ENCODE results near the gene RET.

The RET gene

DNA sequence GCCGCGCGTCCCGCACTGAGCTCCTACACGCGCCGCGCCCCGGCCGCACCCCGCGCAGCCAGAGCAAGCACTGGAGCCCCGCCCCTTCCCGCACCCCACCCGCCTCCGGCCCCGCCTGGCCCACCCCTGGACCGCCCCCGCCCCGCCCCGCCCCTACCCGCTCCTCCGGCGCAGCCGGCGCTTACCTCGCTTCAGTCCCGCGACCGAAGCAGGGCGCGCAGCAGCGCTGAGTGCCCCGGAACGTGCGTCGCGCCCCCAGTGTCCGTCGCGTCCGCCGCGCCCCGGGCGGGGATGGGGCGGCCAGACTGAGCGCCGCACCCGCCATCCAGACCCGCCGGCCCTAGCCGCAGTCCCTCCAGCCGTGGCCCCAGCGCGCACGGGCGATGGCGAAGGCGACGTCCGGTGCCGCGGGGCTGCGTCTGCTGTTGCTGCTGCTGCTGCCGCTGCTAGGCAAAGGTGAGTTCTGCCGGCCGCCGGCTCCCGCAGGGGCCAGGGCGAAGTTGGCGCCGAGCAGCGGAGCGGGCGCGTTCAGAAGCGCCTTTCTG is at the start of gene RET:
TSS of gene RET (plus strand) at position 194 of the 545 bp plus-strand sequence. CDS start at position 384, 190 bp downstream.
- no peak within 1 kb of the TSS for H3K27ac ChIP-seq (ENCODE audit: low read depth, low read length)
- H3K9ac ChIP-seq (ENCODE audit: low read length), result no peak within 1 kb of the TSS
- peak within 1 kb of the TSS; percentile 57 for H3K4me3 ChIP-seq (ENCODE audit: low read length)
- H3K27me3 ChIP-seq (ENCODE audit: control insufficient read depth, insufficient read depth, low read length), result peaks cover 25% of the 10 kb centered on the region
- no peaks in the 10 kb centered on the region for H3K4me1 ChIP-seq (ENCODE audit: control insufficient read depth, insufficient read depth, low read length)
- H3K36me3 ChIP-seq (ENCODE audit: control insufficient read depth, insufficient read depth, low read length), result no peaks in the 10 kb centered on the region

DNA sequence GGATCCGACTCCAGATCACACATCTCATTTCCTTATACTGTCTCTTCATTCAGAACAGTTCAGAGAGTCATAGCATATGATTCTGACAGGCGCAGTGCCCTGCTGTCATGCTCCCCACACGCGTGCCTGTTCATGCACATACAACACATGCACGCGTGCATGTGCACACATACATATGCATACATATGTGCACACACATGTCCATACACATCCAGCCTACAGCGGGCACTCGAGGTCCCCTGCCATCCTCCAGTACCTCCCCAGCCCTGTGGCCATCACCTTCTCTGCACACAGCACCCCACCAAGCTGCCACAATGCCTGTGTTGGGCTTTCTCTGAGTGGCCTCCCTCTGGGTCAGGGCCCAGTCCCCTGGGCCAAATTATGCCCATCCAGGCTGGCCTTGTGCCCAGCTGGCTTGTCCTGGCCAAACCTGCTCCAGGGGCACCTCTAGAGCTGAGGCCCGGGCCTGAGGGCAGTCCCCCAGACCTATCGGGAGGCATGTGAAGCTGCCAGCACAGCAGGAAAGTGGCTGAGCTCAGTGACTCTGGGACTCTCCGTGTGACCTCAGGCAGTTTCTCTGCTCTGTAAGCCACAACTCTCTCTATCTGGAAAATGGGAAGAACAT is 49.4 kb upstream of the RET start:
- Histone ChIP-seq H3K27ac (ENCODE audit: low read depth, low read length) (no peak overlapping the region), H3K36me3 (ENCODE audit: control insufficient read depth, insufficient read depth, low read length) (no peaks in the 10 kb centered on the region), H3K4me3 (ENCODE audit: low read length) (no peak overlapping the region), H3K9ac (ENCODE audit: low read length) (no peak overlapping the region), H3K4me1 (ENCODE audit: control insufficient read depth, insufficient read depth, low read length) (no peaks in the 10 kb centered on the region), H3K27me3 (ENCODE audit: control insufficient read depth, insufficient read depth, low read length) (no peaks in the 10 kb centered on the region)

DNA sequence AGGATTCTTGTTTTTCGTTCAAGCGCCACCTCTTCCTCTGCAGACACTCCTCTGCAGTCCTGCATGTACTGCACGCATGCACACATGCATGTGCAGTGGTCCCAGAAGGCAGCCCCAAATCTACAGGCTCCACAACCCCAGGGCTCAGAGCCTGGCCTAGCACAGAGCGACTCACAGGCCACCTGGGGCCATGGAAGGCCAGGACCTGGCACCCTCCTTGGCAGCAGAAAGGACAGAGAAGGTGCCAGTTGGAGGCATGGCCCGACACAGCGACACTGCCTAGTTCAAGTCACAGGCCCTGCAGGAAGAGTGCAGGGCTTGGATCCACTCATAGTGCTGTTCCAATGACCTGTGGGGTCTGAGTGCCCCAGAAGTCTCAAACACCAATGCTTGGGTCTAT is 48.7 kb upstream of the RET start:
- Histone ChIP-seq H3K36me3 (ENCODE audit: control insufficient read depth, insufficient read depth, low read length) (no peaks in the 10 kb centered on the region), H3K27ac (ENCODE audit: low read depth, low read length) (no peak overlapping the region), H3K9ac (ENCODE audit: low read length) (no peak overlapping the region), H3K27me3 (ENCODE audit: control insufficient read depth, insufficient read depth, low read length) (no peaks in the 10 kb centered on the region), H3K4me3 (ENCODE audit: low read length) (no peak overlapping the region), H3K4me1 (ENCODE audit: control insufficient read depth, insufficient read depth, low read length) (no peaks in the 10 kb centered on the region)

DNA sequence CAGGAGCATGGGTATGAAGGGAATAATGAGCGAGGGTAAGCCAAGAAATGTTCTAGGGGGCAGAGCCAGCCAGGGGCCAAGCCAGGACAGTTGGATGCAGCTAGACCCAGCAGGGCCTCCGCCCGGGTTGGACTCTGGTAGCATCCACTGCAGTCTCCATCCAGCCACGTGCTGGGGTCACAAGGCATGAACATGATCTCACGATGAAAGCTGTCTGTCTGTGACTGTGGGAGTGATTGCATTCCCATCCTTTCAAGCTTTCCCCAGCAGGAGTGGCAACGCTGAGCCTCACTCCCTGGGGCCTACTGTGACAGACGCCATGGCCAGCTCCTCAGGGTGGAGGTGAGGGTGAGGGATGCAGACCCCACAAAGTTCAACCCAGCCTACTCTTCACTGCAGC is 47.8 kb upstream of the RET start:
- Histone ChIP-seq H3K27ac (ENCODE audit: low read depth, low read length) (no peak overlapping the region), H3K9ac (ENCODE audit: low read length) (no peak overlapping the region), H3K4me1 (ENCODE audit: control insufficient read depth, insufficient read depth, low read length) (no peaks in the 10 kb centered on the region), H3K4me3 (ENCODE audit: low read length) (no peak overlapping the region), H3K36me3 (ENCODE audit: control insufficient read depth, insufficient read depth, low read length) (no peaks in the 10 kb centered on the region), H3K27me3 (ENCODE audit: control insufficient read depth, insufficient read depth, low read length) (no peaks in the 10 kb centered on the region)

DNA sequence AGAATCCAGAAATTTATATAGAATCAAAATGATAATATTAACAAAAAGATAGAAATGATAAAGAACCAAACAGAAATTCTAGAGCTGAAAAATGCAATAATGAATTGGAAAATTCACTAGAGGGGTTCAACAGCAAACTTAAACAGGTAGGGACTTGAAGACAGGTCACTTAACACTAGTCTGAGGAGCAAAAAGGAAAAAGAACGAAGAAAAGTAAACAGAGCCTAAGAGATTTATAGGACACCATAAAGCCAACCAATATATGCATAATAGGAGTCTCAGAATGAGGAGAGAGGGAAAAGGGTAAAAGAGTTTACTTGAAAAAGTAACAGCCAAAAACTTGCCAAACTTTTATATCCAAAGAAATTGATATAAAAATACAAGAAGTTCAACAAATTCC is 44.3 kb upstream of the RET start:
- H3K27me3 ChIP-seq (ENCODE audit: control insufficient read depth, insufficient read depth, low read length), result no peaks in the 10 kb centered on the region
- H3K27ac ChIP-seq (ENCODE audit: low read depth, low read length), result no peak overlapping the region
- no peak overlapping the region for H3K9ac ChIP-seq (ENCODE audit: low read length)
- no peaks in the 10 kb centered on the region for H3K36me3 ChIP-seq (ENCODE audit: control insufficient read depth, insufficient read depth, low read length)
- H3K4me3 ChIP-seq (ENCODE audit: low read length), result no peak overlapping the region
- no peaks in the 10 kb centered on the region for H3K4me1 ChIP-seq (ENCODE audit: control insufficient read depth, insufficient read depth, low read length)

DNA sequence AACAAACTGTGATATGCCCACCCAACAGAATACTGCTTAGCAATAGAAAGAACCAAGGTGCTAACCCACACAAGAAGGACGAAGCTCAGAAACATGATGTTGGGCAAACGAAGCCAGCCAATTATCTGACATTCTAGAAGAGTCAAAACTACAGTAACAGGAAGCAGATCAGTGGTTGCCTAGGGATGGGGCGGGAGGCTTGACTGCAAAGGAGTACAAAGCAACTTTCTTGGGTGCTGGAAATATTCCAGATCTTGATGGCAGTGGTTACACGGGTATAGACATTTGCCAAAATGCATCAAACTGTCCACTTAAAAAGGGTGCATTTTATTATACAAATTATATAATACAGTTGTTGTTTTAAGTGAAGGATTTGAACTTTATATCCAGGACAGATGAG is 41.1 kb upstream of the RET start:
- H3K27me3 ChIP-seq (ENCODE audit: control insufficient read depth, insufficient read depth, low read length), result no peaks in the 10 kb centered on the region

DNA sequence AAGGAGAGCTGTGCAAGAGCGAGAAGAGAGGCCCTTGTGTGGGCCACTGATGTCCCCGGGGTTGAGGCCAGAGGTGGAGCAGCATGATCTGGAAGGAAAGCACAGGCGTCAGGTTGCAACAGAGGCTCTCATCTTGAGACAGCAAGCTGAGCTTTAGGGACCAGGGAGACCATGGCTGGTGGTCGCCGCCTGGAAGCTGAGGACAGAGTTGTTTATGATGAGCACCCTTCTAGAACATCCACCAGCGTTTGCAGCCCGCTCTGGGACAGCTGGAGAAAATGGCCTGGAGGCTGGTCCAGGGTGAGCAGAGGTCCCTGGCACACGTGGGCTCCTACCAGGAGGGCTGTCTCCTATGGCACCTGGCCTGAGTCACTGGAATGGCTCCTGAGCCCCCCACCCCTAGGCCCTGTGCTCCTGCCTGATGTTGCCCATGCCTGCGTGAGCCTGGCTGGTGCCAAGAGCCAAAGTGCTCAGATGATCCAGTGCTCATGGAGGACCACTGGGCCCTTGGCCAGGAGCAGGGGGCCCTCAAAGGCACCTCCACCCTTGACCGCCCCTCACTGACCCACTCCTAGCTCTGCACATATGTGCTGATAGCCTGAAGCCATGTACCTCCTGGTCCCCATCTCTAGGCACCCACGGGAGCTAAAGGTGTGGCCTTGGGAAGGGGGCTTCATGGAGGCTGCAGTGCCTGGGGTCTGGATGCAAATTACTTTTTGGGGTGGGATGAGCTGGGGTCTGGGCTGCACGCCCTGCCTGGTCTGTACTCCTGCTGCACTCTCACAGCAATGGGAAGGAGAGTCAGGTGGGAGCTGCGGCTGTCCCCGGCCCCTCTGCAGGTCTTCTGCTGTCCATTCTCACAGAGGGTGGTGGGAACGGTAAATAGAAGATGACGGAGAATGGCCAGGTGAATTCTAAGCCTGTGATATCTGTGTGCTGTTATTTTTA is 40.1 kb upstream of the RET start:
- Histone ChIP-seq H3K4me1 (ENCODE audit: control insufficient read depth, insufficient read depth, low read length) (no peaks in the 10 kb centered on the region), H3K36me3 (ENCODE audit: control insufficient read depth, insufficient read depth, low read length) (no peaks in the 10 kb centered on the region), H3K27ac (ENCODE audit: low read depth, low read length) (no peak overlapping the region), H3K27me3 (ENCODE audit: control insufficient read depth, insufficient read depth, low read length) (no peaks in the 10 kb centered on the region), H3K4me3 (ENCODE audit: low read length) (no peak overlapping the region), H3K9ac (ENCODE audit: low read length) (no peak overlapping the region)

More for the DNA sequence above, 41.1 kb upstream of the RET start:
- Histone ChIP-seq H3K27ac (ENCODE audit: low read depth, low read length) (no peak overlapping the region), H3K9ac (ENCODE audit: low read length) (no peak overlapping the region), H3K4me1 (ENCODE audit: control insufficient read depth, insufficient read depth, low read length) (no peaks in the 10 kb centered on the region), H3K4me3 (ENCODE audit: low read length) (no peak overlapping the region), H3K36me3 (ENCODE audit: control insufficient read depth, insufficient read depth, low read length) (no peaks in the 10 kb centered on the region)

DNA sequence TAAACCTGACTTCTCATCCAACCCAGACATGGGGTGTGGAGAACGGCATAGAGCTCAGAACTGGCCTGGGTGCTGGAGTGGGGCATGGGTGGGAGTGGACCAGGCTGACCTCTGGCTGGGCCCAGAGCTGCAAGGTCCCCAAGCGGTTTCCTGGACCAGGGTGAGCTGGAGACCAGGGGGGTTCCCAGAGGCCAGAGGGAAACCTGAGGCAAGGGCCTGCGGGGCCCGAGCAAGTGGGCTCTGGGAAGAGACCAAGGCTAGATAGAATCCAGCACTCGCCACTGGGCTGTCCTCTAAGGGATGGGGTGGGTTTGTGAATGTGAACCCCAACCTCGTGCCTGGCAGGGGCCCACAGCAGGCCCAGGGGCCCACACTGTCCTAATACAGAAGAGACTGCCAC is 39.4 kb upstream of the RET start:
- no peak overlapping the region for H3K4me3 ChIP-seq (ENCODE audit: low read length)
- H3K4me1 ChIP-seq (ENCODE audit: control insufficient read depth, insufficient read depth, low read length), result no peaks in the 10 kb centered on the region
- H3K27ac ChIP-seq (ENCODE audit: low read depth, low read length), result no peak overlapping the region
- no peaks in the 10 kb centered on the region for H3K36me3 ChIP-seq (ENCODE audit: control insufficient read depth, insufficient read depth, low read length)
- H3K27me3 ChIP-seq (ENCODE audit: control insufficient read depth, insufficient read depth, low read length), result no peaks in the 10 kb centered on the region
- H3K9ac ChIP-seq (ENCODE audit: low read length), result no peak overlapping the region

DNA sequence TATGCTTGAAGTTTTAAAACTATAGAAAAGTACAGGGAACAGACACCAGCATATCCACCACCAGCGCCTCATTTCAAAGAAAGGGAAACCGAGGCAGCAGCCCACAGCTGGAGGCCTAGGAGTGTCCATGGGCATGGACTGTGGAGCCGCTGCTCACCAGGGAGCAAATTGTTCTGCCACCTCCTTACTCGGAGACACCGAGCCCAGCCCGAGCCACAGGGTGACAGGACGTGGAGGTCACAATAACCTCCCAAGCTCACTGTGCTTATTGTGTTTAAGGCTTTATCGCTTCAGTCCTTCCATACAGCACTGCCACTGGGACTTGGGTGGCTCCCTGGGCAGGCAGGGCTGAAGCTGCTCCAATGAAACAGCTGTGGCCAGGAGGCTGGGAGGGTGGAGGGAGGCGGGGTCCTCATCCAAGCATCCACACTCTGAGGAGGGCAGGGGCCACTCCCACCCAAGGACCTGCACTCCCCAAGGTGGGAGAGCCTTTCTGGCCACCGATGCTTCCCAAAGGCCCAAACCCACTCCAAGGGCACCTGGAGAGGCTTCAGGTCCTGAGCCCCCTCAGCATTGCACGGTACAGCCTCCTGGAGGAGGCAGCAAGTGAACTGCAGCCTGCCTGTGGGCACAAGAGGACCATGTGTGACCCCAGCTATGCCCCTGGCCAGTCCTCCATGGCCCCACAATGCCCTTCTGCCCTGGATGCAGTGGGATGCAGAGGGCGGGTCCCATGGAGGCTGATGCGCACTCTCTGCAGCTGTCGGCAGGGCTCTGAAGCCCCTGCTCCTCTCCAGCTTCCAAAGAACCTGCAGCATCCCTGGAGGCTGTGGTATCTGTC is 38.7 kb upstream of the RET start:
- no peak overlapping the region for H3K4me3 ChIP-seq (ENCODE audit: low read length)
- no peaks in the 10 kb centered on the region for H3K36me3 ChIP-seq (ENCODE audit: control insufficient read depth, insufficient read depth, low read length)
- H3K4me1 ChIP-seq (ENCODE audit: control insufficient read depth, insufficient read depth, low read length), result no peaks in the 10 kb centered on the region
- H3K27me3 ChIP-seq (ENCODE audit: control insufficient read depth, insufficient read depth, low read length), result no peaks in the 10 kb centered on the region
- H3K9ac ChIP-seq (ENCODE audit: low read length), result no peak overlapping the region
- H3K27ac ChIP-seq (ENCODE audit: low read depth, low read length), result no peak overlapping the region

DNA sequence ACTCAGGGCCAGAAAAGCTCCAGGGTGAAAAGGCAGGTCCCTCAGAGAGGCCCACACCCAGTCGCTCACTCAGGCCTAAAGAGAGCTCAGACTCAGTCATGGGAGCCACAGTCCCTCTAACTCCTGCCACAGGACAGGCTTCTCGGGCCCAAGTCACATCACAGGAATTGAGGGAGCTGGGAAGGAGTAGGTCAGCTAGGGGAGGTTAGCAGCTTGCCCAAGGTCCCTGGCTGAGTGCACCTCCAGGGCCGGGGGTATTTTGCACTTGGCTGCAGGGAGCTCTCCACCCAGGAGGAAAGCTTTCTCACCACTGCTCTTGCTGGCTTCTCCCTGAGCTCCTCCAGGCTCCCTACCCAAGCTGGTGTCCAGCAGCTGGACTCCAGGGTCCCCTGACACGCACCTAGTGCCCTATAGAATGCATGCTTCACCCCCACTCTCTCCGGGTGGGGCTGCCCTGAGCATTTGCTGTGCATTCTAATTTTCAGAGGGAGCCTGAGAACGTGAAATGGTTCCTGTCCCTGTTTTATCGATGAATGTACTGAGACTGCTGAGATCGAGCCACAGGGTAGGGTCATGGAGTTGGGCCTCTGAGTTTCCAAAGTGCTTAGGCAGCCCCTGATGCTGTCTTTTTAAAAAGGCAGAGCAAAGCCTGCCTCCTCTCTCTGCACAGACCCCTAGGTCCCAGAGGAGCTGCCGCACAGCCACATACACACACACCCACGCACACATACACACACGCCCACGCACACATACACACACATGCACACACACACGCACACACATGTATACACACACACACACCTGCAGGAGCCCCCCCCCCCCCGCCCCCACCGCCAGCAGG is 37.9 kb upstream of the RET start:
- H3K27ac ChIP-seq (ENCODE audit: low read depth, low read length), result no peak overlapping the region
- no peaks in the 10 kb centered on the region for H3K4me1 ChIP-seq (ENCODE audit: control insufficient read depth, insufficient read depth, low read length)
- no peaks in the 10 kb centered on the region for H3K36me3 ChIP-seq (ENCODE audit: control insufficient read depth, insufficient read depth, low read length)
- H3K27me3 ChIP-seq (ENCODE audit: control insufficient read depth, insufficient read depth, low read length), result no peaks in the 10 kb centered on the region
- H3K9ac ChIP-seq (ENCODE audit: low read length), result no peak overlapping the region
- H3K4me3 ChIP-seq (ENCODE audit: low read length), result no peak overlapping the region

DNA sequence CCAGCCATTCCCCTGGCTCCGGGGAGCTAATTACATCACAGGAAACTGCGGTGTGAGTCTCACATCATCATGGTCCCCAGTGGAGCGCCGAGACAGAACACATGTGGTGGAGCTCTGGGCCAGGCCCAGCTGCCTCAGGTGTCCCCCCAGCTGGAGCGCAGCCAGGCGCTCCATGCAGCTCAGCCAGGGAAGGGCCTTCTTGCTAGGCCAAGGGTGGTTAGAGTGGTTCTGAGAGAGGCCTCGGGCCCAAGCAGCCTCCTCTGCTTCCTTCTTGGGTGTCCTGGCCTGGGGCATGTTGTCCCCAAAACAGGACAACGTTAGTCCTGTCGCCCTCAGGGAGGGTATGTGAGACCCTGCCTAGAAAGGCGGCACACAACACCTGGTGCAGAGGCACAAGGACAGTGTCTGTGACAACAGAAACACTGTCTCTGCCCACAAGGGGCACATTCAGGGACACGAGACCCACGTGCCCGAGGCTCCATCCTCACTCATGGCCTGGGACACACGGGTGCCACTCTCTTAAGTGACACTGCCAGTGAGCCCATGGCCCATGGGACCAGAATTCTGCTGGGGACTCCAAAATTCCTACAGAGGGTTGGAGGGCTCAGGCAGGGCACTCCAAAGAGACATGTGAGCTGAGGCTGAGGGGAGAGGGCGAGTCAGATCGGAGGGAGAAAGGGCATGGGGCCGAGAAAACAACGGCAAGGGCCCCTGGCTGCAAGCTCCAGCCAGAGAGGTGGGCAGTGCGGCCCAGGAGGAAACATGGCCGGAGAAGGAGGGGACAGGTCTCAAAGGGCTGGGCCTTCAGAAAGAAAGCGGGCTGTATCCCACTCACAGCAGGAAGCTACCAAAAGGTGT is 37.0 kb upstream of the RET start:
- no peak overlapping the region for H3K4me3 ChIP-seq (ENCODE audit: low read length)
- no peak overlapping the region for H3K27ac ChIP-seq (ENCODE audit: low read depth, low read length)
- H3K4me1 ChIP-seq (ENCODE audit: control insufficient read depth, insufficient read depth, low read length), result no peaks in the 10 kb centered on the region
- H3K27me3 ChIP-seq (ENCODE audit: control insufficient read depth, insufficient read depth, low read length), result no peaks in the 10 kb centered on the region
- H3K9ac ChIP-seq (ENCODE audit: low read length), result no peak overlapping the region
- no peaks in the 10 kb centered on the region for H3K36me3 ChIP-seq (ENCODE audit: control insufficient read depth, insufficient read depth, low read length)
